GM19193 (cell line): ENCODE results near the gene LRRC74A.

ENCODE experiments used
- POLR2A ChIP-seq: IDR thresholded peaks from 4 replicates; pipeline ENCODE4 v1.6.1; 2011; ENCODE audit not compliant: insufficient read depth, insufficient read length; ENCODE audit errors: extremely low read depth

Gene LRRC74A

DNA sequence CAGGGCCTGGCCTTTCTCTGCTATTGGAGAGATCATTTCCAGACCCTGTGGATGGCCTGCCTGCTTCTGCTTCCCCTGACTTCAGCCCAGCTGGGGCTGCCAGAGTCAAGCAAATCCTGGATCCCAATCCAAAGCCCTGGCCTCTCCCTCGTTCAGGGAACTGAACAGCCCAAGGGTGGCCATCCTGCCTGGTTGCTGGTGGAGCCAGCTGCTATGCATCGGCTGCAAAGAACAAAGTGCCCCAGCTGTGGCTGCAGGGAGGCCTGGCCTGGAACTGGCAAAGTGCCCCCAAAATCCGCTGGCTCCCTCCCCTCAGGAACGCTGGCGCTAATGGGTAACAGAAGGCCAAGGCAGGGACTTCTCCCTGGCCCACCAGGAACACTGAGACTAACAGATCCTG lies 56.4 kb downstream of the LRRC74A start:
- TF ChIP-seq POLR2A: no peak

GRCh38 chr14:76883447-76883846 lies 57.2 kb downstream of the LRRC74A start:
- TF ChIP-seq POLR2A: no peak

GRCh38 chr14:76884394-76884793 lies 58.2 kb downstream of the LRRC74A start:
- TF ChIP-seq POLR2A: no peak

GRCh38 chr14:76884853-76885276 lies 58.7 kb downstream of the LRRC74A start:
- no peak for TF ChIP-seq POLR2A

- TF ChIP-seq POLR2A: no peak
Measured at GRCh38 chr14:76887191-76887590, 61.0 kb downstream of the LRRC74A start.

- TF ChIP-seq POLR2A: no peak
Measured at GRCh38 chr14:76891391-76891790, 65.2 kb downstream of the LRRC74A start.

- no peak for TF ChIP-seq POLR2A
Measured at GRCh38 chr14:76894308-76894707, 68.1 kb downstream of the LRRC74A start.

DNA sequence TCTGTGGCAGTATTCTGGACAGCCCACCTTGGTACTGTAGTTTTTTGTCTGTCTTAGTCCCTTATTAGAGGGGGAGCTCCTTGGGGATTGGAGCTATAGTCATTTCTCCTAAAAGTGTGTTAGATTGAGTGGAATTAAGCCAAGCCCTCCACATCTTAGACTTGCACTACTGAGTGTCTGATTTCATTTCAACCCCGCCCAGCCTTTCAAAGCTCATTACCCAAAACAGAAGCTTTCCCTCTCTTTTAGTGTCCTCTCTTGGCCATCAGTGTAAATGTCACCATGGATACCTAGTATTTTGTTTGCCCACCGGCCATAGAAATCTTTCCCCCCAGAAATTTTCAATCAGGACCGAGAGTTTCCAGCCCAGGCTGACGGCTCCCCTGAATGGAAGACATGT lies 74.5 kb downstream of the LRRC74A start:
- no peak for TF ChIP-seq POLR2A

DNA sequence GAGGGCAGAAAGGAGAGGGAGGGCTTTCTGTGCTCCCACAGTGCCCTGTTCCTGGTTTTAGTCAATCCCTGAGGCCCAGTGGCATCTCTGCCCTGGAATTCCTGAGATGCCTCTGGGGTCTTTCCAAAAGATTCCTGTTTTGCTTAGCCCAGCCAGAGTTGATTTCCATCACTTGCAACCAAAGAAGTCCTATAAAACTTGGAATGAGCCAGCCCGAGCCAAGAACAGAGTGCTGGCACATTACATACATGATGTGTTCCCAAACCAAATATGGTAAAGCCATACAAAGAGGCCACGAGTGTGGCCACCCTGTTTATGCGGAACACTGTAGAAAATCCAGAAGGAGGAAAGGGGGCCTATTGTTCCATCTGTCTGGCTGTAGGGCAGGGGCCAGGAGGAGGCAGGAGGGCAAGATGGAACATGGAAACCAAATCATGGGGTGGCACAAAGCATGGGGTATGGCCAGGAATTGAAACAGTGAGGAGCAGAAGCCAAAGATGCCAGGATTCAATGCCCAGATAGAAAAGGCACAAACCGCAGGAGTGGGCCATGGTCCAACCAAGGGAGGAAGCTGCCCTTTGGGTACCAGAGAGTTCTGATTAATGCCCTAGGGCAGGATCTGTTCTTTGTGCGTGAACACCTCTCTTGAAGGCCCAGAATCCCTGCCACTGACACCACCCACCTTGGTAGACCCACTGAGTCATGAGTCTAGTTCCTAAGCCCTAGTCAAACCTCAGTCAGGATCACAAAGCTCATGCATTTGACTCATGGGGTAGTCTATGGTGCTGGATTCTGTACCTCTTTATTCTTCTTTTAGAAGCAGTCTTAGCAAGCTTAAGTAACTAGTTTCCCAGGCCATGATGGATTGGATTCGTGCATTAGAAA lies 75.2 kb downstream of the LRRC74A start:
- no peak for TF ChIP-seq POLR2A

DNA sequence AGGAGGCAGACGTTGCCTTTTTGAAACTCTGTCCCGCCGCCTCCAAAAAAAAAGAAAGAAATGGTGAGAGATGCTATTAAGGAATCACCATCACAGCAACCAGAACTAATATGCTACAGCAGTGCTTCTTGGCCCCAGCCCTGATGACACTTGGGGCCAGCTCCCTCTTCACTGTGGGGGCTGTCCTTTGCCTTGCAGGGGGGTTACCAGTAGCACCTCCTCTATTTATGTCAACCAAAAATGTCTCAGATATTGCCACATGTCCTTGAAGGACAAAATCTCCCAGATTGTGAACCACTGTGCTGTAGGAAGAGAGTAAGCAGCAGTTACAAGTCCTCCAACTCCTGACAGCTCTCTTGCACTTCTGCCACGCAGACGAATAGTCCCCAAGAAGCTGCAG lies 76.4 kb downstream of the LRRC74A start:
- TF ChIP-seq POLR2A: no peak

- TF ChIP-seq POLR2A: no peak
Measured at GRCh38 chr14:76904100-76904739, 78.0 kb downstream of the LRRC74A start.

DNA sequence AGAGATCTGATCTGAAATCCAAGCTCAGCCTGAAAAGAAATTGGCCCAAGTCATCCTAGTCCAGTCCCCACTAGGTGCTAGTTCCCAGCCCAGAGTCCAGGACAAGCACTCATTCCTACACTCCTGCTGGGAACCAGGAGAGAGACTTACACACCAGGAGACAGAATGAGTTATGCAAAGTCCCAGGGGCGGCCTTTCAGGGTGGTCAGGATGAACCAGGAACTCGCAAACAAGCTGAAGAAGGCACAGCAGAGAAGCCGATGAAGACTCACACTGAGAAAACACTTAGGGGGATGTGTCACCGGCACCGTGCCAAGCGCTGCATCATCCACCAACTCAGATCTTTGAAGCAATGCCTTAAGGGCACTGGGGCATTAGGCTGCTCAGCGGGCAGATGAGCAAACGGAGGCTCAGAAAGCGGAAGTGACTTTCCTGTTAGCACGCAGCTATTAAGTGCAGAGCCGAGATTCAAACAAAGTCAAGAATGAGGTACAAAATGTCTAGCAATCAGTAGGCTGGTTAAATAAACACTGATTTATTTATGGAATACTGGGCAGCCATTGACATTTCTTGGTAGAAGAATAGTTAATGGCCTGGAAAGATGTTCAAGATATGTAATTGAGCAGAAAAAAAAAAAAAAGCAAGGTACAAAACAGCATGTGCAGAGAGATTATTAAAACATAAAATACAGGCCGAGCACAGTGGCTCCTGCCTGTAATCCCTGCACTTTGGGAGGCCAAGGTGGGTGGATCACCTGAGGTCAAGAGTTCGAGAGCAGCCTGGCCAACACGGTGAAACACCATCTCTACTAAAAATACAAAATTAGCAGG lies 78.7 kb downstream of the LRRC74A start:
- no peak for TF ChIP-seq POLR2A

DNA sequence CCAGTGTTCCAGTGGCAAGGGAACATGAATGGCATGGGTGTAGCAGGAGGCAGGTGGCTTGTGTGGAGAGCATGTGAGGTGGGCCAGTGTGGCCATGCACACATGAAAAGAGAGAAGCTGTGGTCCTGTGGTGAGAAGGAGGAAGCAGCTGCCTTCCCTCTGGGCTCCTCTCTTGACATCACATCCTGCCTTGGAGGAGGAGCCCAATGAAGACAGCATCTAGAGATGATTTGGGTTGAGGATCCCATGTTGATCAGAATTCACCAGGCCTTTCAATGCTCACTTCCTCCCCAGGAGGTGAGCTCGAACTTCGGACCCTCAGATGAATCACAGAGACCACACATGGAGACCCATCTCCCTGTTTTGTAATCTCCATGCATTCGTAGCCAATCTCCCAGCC lies 82.6 kb downstream of the LRRC74A start:
- TF ChIP-seq POLR2A: no peak

DNA sequence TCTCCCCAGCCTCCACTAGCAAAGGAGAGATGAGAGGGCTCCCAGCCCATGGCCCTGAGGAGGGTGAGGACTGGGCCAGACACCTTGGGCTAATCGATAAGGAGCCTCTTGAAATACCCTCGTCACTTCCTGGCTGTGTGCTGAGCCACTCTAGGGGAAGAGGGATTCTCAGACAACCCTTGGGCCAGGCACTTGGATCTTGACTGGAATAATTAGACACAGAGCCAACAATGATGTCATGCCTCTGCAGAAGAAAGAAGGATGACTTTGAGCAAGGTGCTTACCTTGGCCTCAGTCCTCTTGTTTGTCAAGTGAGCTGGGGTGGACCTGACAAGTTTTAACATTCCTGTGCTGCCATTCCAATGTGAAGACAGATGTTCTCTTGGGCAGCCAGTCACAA lies 83.1 kb downstream of the LRRC74A start:
- TF ChIP-seq POLR2A: no peak

DNA sequence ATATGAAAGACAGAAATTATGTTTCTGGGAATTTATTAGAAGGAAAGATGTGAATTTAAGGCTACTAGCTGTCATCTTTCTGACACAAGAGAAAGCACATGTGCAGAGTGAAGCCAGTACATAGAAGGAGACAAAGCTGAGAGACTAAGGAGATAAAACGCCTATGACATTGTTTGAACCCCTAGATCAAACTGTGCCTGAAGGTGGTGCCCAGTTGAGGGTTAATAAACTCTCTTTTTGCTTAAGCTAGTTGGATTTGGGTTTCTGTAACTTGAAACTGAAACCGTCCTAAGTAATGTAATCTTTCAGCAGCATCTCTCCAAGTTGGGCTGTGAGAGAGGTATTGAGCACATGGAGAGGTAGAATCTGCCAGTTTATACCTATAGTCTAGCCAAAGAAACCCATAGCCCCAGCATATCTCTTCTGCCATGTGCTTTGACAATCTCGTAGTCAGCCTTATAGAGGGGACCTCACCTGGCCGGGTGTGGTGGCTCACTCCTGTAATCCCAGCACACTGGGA lies 84.2 kb downstream of the LRRC74A start:
- TF ChIP-seq POLR2A: no peak

- TF ChIP-seq POLR2A: no peak
Measured at GRCh38 chr14:76911473-76911872, 85.3 kb downstream of the LRRC74A start.
